Panc1 (cell line): Measurements from ENCODE around the gene NIPBL.
"Not testable (repeated sequence)": the region's sequence is repeated elsewhere in the genome, so short reads cannot be mapped to it uniquely, and the experiment has no call there.

ENCODE experiments used
- POLR2AphosphoS5 ChIP-seq: IDR thresholded peaks from 2 replicates; pipeline ENCODE4 v1.6.1; 2012; ENCODE audit warnings: mild to moderate bottlenecking, low read depth, low read length, moderate library complexity
- SIN3A ChIP-seq: IDR thresholded peaks from 2 replicates; pipeline ENCODE4 v1.6.1; 2012; ENCODE audit warnings: low read depth, mild to moderate bottlenecking, low read length, moderate library complexity, borderline replicate concordance; ENCODE audit not compliant: insufficient read depth
- TCF7L2 ChIP-seq: IDR thresholded peaks from 2 replicates; pipeline ENCODE4 v1.6.1; 2011; ENCODE audit warnings: mild to moderate bottlenecking, low read depth, low read length, inconsistent platforms
- TF ChIP-seq, protein P1 (sequence below): fragments of 450-650 bp; IDR thresholded peaks from 2 replicates; pipeline ENCODE4 v1.5.1; 2017; ENCODE audit warnings: mild to moderate bottlenecking
- TF ChIP-seq, protein P2 (sequence below), 2 experiments: IDR thresholded peaks; 2 replicates each; pipeline ENCODE4 v1.6.1; 2011 to 2012; ENCODE audit warnings: low read depth in 2 of 2, control low read depth in 1 of 2, low read length in 1 of 2, mild to moderate bottlenecking in 1 of 2, moderate library complexity in 1 of 2; ENCODE audit not compliant: insufficient read depth in 1 of 2

DNA sequence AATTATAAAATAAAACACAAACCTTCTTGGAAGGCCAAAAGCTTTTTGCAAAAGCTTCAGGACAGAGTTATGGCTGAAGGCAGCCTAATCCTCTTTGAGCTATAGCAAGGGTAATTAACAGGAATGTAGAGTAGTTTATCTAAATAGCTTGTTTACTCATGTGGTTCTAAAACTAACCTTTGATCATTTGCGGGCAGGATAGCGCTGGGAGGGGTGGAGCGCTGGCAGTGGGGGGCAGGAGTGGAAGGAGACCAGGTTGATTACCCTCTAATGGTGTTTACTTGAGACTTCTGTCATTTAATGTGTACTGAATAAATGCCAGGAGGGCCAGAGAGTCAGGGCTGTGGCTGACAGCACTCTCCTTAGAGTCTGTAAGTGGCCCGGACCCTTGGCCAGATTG lies 217.2 kb downstream of the NIPBL start:
- TF ChIP-seq, protein P1, sequence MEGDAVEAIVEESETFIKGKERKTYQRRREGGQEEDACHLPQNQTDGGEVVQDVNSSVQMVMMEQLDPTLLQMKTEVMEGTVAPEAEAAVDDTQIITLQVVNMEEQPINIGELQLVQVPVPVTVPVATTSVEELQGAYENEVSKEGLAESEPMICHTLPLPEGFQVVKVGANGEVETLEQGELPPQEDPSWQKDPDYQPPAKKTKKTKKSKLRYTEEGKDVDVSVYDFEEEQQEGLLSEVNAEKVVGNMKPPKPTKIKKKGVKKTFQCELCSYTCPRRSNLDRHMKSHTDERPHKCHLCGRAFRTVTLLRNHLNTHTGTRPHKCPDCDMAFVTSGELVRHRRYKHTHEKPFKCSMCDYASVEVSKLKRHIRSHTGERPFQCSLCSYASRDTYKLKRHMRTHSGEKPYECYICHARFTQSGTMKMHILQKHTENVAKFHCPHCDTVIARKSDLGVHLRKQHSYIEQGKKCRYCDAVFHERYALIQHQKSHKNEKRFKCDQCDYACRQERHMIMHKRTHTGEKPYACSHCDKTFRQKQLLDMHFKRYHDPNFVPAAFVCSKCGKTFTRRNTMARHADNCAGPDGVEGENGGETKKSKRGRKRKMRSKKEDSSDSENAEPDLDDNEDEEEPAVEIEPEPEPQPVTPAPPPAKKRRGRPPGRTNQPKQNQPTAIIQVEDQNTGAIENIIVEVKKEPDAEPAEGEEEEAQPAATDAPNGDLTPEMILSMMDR: not testable (repeated sequence)
- TF ChIP-seq POLR2AphosphoS5, SIN3A, TCF7L2: not testable (repeated sequence)
- TF ChIP-seq, protein P2, sequence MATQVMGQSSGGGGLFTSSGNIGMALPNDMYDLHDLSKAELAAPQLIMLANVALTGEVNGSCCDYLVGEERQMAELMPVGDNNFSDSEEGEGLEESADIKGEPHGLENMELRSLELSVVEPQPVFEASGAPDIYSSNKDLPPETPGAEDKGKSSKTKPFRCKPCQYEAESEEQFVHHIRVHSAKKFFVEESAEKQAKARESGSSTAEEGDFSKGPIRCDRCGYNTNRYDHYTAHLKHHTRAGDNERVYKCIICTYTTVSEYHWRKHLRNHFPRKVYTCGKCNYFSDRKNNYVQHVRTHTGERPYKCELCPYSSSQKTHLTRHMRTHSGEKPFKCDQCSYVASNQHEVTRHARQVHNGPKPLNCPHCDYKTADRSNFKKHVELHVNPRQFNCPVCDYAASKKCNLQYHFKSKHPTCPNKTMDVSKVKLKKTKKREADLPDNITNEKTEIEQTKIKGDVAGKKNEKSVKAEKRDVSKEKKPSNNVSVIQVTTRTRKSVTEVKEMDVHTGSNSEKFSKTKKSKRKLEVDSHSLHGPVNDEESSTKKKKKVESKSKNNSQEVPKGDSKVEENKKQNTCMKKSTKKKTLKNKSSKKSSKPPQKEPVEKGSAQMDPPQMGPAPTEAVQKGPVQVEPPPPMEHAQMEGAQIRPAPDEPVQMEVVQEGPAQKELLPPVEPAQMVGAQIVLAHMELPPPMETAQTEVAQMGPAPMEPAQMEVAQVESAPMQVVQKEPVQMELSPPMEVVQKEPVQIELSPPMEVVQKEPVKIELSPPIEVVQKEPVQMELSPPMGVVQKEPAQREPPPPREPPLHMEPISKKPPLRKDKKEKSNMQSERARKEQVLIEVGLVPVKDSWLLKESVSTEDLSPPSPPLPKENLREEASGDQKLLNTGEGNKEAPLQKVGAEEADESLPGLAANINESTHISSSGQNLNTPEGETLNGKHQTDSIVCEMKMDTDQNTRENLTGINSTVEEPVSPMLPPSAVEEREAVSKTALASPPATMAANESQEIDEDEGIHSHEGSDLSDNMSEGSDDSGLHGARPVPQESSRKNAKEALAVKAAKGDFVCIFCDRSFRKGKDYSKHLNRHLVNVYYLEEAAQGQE (IDR thresholded peaks at IDR 0.05; ENCODE audit: insufficient read depth in 1 of 2, low read depth in 2 of 2, low read length in 1 of 2): not testable (repeated sequence)
